IPS-18c (cell line): ENCODE data around the gene PARVG.

Source experiments
- H3K4me3 ChIP-seq: 2 replicates; pipeline ENCODE4 v1.7.0; 2013; ENCODE audit warnings: low read depth, mild to moderate bottlenecking, low read length, moderate library complexity; ENCODE audit not compliant: insufficient read depth
- H3K9me3 ChIP-seq: one replicate; pipeline ENCODE4 v1.6.1; 2013; ENCODE audit warnings: mild to moderate bottlenecking, low read length, moderate library complexity; ENCODE audit not compliant: control insufficient read depth, insufficient read depth

PARVG gene

DNA sequence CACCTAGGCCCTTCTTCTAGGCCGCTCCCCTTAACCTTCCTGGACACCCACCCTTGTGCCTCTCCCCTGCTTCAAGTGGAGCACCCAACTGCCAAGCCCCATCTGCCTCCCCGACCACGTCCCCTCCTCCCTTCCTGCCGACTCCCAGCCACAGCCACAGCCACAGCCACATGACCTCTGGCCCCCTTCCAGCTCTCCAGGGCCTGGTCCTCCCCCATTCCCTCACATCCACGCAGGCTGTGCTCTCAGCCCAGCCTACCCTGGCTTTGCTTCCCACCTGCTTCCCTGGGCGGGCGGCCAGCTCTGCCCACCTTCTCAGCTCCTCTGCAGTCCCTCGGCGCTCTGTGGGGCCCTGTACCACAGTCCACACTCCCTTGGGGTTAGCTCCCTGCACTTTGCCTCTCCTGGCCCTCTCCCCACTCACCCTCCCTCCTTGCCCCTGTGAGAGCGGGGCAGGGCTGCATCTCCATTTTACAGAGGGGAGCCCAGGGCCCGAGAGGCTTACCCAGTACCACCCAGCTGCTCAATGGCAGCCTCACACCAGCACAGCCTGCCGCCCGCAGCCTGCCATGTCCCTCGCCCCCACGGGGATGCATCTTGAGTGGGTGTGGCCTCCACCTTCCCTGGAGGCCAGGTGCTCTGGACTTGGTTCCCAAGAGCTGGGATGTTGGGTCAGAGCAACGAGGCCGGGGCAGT is 20.3 kb downstream of the PARVG start:
- no peak overlapping the region for H3K4me3 ChIP-seq
- no peaks in the 10 kb centered on the region for H3K9me3 ChIP-seq

DNA sequence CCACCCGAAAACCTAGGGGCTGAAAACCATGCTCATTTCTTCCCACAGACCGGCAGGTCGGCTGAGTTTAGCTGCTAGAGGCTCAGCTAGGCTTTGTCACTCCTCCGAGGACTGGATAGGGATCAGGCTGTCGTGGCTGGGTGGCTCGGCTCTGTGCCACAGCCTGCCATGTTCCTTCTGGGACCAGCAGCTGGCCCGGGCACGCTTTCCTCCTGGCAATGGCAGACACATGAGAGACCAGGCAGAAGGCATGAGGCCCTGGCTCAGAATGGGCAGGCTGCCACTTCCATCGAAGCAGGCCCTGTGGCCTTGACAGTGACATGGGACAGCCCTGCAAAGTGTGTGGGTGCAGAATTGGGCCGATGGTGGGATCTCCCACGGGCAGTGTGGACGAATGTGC is 20.9 kb downstream of the PARVG start:
- Histone ChIP-seq H3K9me3 (no peaks in the 10 kb centered on the region), H3K4me3 (no peak overlapping the region)

DNA sequence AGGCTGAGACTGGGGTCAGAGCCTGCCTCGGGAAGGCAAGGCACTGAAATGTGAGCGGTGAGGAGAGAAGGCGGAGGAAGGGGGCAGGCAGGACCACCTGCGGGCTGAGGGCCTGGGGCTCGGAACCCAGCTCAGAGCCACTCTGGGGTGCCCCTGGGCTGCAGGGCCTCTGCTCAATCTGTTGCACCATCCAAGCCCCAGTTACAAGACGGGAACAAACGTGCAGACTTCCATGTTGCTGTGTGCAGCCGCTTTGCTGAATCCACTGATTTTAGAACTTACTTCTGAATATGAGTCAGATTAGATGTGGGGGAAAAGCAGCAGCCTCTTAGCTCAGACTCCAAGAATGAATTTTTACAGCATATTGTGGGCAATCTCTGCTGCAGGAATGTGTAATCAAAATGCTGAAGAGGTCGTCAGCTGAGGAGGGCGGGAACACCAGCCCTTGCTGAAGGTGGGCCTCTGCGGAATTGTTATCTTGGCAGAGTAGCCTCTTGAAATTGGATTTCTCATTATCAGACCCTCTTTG is 21.6 kb downstream of the PARVG start:
- H3K4me3 ChIP-seq: no peak overlapping the region
- no peaks in the 10 kb centered on the region for H3K9me3 ChIP-seq

DNA sequence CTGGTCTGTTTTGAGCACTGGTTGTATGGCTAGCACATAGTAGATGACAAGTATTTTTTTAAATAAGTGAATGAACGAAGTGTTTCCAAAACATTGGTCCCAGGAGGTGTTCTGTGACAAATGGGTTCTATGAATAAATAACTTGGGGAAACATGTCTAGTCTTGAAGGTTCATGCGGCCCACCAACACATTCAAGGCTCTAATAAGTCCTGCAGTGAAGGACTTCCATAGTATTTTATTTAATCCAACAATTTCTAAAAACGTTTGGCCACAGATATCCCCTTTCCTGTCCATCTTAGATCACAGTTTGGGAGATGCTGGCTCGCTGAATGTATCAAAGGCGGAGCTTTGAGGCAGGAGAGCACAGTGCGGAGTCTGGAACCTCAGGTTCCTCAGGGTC is 22.5 kb downstream of the PARVG start:
- H3K4me3 ChIP-seq: no peak overlapping the region
- no peaks in the 10 kb centered on the region for H3K9me3 ChIP-seq

DNA sequence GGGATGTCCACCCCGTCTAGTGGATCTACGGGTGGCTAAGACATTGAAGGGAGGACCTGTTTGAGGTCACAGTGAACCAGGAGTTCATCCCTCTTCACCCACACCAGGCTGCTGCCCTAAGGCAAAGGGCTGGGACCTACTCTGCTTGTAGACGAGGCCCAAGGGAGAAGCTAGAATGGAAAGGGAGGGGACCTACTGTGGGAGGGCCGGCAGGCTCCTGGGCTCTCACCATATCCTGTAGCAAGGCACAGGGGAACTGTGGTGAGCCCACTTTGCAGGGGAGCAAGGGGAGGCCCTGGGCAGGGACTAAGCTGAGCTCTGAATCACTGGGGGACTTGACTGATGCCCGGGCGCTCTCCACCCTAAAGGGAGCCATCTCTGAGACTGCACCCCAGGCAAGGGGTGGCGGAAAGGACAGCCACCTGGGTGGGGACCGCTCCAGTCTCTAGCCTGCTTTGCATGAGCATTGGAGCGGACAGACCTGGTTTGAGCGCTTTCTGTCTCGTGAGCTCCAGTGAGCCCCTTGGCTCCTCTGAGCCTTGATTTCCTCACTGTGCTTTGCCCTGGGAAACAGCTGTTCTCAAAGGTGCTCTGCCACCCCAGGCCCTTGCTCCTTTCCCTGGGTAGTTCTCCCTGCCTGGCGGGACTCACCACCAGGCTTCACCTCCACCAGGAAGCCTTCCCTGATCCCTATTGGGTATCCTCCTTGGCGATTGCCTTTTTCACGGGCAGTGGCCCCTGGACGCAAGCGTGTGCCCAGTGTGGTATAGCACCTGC is 24.2 kb downstream of the PARVG start:
- Histone ChIP-seq H3K4me3 (no peak overlapping the region), H3K9me3 (no peaks in the 10 kb centered on the region)

DNA sequence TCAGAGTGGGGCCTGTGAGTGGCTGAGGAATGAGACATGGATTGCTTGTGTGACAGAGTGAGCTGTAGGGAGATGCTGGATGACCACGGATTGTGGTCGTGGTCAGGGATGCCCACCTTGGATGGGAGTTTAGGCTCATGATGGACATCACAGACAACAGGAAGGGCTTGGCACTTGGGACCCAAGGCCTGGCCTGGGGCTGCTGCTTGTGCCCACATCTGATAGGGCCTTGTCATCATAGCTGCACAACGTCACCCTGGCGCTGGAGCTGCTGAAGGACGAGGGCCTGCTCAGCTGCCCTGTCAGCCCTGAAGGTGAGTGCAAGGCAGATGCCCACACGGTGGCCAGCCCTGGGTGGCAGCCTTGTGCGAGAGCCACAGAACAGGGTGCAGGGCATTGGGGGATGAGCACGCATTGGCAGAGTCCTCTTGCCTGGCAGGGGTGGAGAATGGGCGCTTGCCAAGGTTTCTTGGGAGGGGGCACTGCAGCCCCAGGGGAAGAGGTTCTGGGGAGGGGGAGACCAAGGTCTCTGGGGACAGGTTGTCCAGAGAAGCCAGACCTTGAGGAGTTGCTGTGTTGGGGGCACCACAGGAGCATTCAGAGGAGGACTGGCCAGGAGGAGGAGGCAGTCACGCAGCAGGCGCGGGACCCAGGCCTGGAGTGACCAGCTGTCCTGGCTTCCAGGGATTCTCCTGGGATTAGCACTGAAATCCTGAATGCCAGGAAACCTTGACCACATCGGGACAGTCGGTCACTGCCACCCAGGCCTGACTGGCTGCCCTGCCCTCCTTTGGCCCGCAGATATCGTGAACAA is 25.0 kb downstream of the PARVG start:
- no peaks in the 10 kb centered on the region for H3K9me3 ChIP-seq
- no peak overlapping the region for H3K4me3 ChIP-seq

DNA sequence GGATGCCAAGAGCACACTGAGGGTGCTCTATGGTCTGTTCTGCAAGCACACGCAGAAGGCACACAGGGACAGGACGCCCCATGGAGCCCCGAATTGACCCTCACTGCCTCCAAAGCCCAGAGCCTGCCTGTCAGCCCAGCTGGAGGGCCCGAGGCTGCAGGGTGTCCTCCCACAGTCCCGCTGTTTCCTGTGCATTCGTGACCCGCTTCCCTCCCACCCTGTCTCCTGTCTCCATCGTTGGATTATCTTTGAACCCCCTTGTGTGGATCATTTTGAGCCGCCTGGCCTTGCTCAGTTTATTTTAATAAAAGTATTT is 25.6 kb downstream of the PARVG start:
- no peaks in the 10 kb centered on the region for H3K9me3 ChIP-seq
- H3K4me3 ChIP-seq: no peak overlapping the region

DNA sequence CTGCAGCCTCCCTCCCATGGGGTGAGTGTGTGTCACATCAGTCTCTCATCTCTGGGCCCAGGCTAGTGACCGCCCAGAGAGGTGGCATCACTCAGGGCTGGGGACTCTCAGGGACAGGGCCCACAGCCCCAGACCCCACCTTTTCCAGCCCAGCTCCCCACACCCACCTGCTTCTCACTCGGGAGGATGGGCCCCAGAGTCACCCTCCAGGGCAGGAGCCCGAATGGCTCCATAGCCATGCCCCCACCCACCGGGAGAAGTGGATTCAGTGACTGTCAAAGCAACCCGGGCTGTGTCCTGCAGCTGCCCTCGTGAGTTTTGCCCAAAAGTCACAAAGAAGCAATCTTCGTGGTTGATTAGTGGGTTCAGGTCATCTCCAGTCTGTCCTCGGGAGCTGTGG is 26.0 kb downstream of the PARVG start:
- Histone ChIP-seq H3K9me3 (no peaks in the 10 kb centered on the region), H3K4me3 (no peak overlapping the region)

DNA sequence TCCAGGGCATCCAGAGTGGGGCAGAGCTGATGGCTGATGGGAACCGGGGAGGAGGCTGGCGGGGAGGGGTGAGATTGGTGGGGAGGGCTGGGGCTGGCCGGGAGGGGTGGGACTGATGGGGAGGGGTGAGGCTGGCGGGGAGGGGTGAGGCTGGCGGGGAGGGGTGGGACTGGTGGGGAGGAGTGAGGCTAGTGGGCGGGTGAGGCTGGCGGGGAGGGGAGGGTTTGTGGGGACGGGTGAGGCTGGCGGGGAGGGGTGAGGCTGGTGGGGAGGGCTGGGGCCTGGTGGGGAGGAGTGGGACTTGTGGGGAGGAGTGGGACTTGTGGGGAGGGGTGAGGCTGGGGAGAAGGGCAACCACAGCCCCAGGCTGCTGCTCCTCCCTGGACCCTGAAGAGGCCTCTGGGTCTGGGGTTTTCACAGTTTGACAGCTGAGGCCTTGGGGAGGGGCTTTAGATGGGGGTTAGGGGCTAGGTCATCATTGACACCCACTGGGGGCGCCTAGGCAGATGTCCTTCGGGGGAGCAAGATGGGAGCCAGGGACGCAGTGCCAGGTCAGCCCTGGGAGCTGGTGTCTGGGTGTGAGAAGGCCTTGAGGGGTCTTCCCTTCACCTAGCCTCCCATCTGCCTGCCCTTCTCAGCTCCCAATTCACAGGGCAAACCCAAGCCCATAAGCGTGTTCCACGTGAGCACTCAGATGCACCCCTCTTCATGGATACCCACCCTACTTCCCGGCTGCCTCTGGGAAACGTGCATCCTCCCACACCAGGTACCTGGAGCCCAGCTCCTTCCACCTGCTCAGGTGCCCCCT is 26.7 kb downstream of the PARVG start:
- no peaks in the 10 kb centered on the region for H3K9me3 ChIP-seq
- no peak overlapping the region for H3K4me3 ChIP-seq

DNA sequence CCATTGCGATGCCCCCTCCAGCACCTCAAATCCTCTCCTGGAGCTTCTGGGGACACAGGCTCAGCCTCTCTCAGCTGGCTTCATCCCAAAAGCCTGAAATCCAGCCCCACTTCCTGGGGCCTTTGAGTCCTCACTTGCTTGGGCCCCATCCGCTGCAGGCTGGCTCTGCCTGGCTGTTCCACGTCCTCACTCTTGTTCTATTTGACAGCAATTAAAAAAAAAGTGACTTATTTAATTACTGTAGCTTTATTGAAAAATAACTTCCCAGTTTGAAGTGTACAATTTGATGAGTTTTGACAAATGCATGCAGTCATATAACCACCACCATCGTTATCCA is 27.2 kb downstream of the PARVG start:
- H3K4me3 ChIP-seq: no peak overlapping the region
- H3K9me3 ChIP-seq: no peaks in the 10 kb centered on the region

DNA sequence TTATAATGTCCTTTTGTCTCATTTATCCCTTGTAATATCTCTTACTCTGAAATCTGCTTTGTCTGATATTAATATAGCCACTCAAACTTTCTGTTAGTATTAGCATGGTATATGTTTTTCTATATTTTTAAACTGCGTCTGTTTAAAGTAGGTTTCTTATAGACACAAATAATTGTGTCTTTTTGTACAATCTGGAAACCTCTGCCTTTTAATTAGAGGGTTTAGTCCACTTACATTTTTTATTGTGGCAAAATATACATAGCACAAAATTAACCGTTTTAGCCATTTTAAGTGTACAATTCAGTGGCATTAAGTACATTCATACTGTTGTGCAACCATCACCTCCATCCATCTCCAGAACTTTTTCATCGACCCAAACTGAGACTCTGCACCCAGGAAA is 28.6 kb downstream of the PARVG start:
- H3K4me3 ChIP-seq: no peak overlapping the region
- H3K9me3 ChIP-seq: no peaks in the 10 kb centered on the region

DNA sequence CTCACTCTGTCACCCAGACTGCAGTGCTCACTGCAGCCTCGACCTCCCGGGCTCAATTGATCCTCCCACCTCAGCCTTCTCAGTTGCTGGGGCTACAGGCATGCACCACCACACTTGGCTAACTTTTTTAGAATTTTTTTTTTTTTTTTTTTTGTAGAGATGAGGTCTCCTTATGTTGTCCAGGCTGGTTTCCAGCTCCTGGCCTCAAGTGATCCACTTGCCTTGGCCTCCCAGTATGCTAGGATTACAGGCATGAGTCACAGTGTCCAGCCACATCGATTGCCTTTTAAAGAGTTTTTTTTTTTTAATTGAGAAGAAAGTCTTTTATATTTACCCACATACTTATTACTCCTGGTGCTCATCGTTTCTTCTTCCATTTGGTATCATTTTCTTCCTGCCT is 30.0 kb downstream of the PARVG start:
- no peak overlapping the region for H3K4me3 ChIP-seq

DNA sequence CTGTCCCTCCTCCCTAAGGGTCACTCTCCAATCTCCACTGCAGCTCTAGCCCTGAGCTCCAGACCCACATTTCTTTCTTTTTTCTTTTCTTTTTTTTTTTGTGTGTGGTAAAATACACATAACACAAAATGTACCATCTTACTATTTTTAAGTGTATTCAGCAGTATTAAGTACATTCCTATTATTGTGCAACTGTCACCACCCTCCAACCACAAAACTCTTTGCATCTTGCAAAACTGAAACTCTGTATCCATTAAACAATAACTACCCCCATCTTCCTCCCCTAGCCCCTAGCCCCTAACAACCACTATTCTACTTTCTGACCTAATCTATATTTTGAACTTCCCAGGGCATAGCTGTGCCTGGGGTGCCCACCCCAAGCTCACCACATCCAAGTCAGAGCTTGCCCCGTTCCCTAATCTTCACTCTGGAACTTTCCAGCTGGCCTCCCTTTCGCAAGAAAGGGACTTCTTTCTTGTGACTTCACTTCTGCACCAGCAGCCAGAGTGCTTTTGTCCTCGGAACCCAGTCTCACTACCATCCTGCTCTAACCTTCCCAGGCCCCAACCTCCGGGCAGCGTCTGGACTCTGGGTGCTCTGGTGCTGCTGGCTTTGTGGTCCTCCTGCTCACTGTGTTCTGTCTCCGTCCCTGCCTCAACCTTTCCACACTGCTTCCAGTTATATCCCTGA is 30.7 kb downstream of the PARVG start:
- no peak overlapping the region for H3K4me3 ChIP-seq
- no peaks in the 10 kb centered on the region for H3K9me3 ChIP-seq

More for the DNA sequence above, 30.0 kb downstream of the PARVG start:
- no peaks in the 10 kb centered on the region for H3K9me3 ChIP-seq

DNA sequence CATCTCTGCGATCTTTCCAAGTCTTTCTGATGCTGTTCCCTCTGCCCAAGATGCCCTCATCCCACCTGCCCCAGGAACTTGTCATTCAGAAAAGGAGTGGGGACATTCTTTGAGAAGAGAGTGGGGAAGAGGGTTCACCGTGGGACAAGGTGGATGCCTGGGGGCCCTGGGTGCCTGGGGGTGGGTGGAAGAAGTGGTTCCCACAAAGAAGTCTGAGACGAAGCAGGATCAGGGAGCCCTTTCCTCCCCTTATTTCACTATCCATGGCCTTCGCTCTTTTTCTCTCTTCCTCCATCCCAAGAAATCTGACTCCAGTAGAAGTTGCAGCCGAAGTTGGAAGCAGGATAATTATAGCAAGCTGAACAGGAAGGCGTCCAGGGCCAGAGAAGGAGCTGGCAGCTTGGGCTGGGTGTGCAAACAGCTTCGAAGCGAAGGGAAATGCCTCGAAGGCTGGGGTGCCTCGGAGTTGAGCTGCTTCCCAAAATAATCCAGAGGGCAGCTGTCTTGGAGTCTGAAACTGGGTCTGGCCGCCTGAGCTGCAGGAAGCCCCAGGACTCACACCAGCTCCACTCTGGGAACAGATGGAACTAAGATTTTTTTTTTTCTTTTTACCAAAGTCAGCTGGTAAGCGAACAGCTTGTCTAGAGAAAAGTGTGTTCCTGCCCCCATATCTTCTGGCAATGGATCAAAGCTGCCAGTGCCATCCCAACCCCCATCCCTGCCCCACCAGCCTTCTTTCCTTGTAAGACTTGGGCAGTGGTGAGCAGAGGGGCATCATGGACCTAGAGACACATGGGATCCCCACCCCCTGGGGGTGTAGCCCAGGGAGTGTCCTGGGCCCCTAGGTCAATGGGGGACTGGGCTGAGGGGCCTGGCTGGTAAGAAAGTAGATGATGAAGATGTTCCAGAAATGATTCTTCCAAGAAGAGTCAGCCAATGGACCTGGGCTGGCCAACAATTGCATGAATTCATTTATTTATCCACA is 31.5 kb downstream of the PARVG start:
- Histone ChIP-seq H3K9me3 (no peaks in the 10 kb centered on the region), H3K4me3 (no peak overlapping the region)

DNA sequence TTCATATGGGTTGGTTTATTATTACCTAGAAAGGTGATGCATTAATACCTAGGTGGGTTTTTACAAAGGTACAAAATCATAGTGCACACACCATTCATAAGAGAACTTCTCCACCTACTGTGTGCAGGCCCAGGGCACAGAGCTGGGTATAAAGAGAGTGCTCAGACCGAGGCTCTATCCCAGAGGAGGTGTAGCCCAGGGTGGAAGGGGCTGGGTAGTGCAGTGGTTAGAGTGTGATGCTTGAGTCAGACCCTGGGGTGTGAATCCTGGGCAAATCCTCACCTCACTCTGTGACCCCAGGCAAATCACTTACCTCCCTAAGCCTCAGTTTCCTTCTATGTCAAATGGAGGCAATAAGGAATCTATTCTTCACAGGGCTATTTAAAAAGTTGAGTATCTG is 32.2 kb downstream of the PARVG start:
- Histone ChIP-seq H3K4me3 (no peak overlapping the region), H3K9me3 (no peaks in the 10 kb centered on the region)
